Measurements from ENCODE around the gene PCDHGA1. TPM values are rescaled to one million over a fixed set of nuclear protein-coding genes. Genes with fewer than 3 reads are reported as not detected.

The PCDHGA1 gene
- polyA plus RNA-seq, 3 donors: not detected

- TF ChIP-seq CTCF (IDR thresholded peaks at IDR 0.05): no peak
- intact Hi-C loops (cut with micrococcal nuclease): loop anchor here (5.0 kb wide), 2 partner anchors 111 to 151 kb away; no protein-coding TSS in a partner anchor
- H3K4me2 ChIP-seq (replicated peaks; ENCODE audit: extremely low read depth, low read length, poor library complexity, severe bottlenecking): no peak overlapping the region
- peaks cover 11 to 17% of the 10 kb centered on the region in 2 donors for H3K4me1 ChIP-seq (ENCODE audit: control insufficient read depth in 1 of 2, insufficient read depth in 2 of 2, low read length in 2 of 2)
- WGBS (ENCODE audit: insufficient coverage): 94% methylated on average over 2 of the region's 3 CpGs
- peaks cover 83 to 100% of the 10 kb centered on the region in 2 donors for H3K27me3 ChIP-seq (ENCODE audit: control insufficient read depth in 2 of 2, insufficient read depth in 2 of 2, low read length in 2 of 2)
- Mint-ChIP-seq H3K36me3 (peaks cover 18 to 21% of the 10 kb centered on the region in 2 donors), H3K4me3 (peak overlapping the region in 1 of 2 donors; percentile 35), H3K27ac (no peak overlapping the region), H3K4me1 (peaks cover 22% of the 10 kb centered on the region), H3K9me3 (peaks cover 21 to 64% (median 49%) of the 10 kb centered on the region in 7 donors), H3K27me3 (ENCODE audit: low read depth in 3 of 3) (peaks cover 82 to 93% (median 87%) of the 10 kb centered on the region in 3 donors)
- H3K9me3 ChIP-seq (replicated peaks in 1 of 2; ENCODE audit: control insufficient read depth in 1 of 2, insufficient read depth in 1 of 2, low read length in 2 of 2): peaks cover 32 to 60% of the 10 kb centered on the region in 2 donors
- no peaks in the 10 kb centered on the region for H3K79me2 ChIP-seq (ENCODE audit: insufficient read depth, low read length)
- H3K9ac ChIP-seq (ENCODE audit: insufficient read depth, low read length, poor library complexity, severe bottlenecking): no peak overlapping the region
- no peak overlapping the region for H2AFZ ChIP-seq (ENCODE audit: insufficient read depth, low read depth, low read length, poor library complexity, severe bottlenecking)
- no peaks in the 10 kb centered on the region for H4K20me1 ChIP-seq (ENCODE audit: insufficient read depth, low read length)
- H3K4me3 ChIP-seq (replicated peaks in 1 of 3; ENCODE audit: low read depth in 2 of 3, low read length in 3 of 3): no peak overlapping the region
- no peak for DNase-seq
- H3K36me3 ChIP-seq (replicated peaks in 1 of 2; ENCODE audit: control insufficient read depth in 1 of 2, insufficient read depth in 2 of 2, low read length in 2 of 2): no peaks in the 10 kb centered on the region
- no peak overlapping the region for H3K27ac ChIP-seq (ENCODE audit: low read depth in 1 of 2, low read length in 2 of 2)
These were observed 81.3 kb downstream of the PCDHGA1 start for GRCh38 chr5:141411575-141411974.

- Histone ChIP-seq H3K9ac (ENCODE audit: insufficient read depth, low read length, poor library complexity, severe bottlenecking) (no peak within 1 kb of the TSS), H3K27ac (ENCODE audit: low read depth in 1 of 2, low read length in 2 of 2) (no peak within 1 kb of the TSS), H3K36me3 (replicated peaks in 1 of 2; ENCODE audit: control insufficient read depth in 1 of 2, insufficient read depth in 2 of 2, low read length in 2 of 2) (no peaks in the 10 kb centered on the region), H3K4me3 (replicated peaks in 1 of 3; ENCODE audit: low read depth in 2 of 3, low read length in 3 of 3) (peak within 1 kb of the TSS; percentile 3 to 73 (median 33)), H3K9me3 (replicated peaks in 1 of 2; ENCODE audit: control insufficient read depth in 1 of 2, insufficient read depth in 1 of 2, low read length in 2 of 2) (peaks cover 28 to 54% of the 10 kb centered on the region in 2 donors), H3K79me2 (ENCODE audit: insufficient read depth, low read length) (no peaks in the 10 kb centered on the region), H4K20me1 (ENCODE audit: insufficient read depth, low read length) (no peaks in the 10 kb centered on the region), H3K4me1 (ENCODE audit: control insufficient read depth in 1 of 2, insufficient read depth in 2 of 2, low read length in 2 of 2) (peaks cover 16 to 22% of the 10 kb centered on the region in 2 donors), H3K27me3 (ENCODE audit: control insufficient read depth in 2 of 2, insufficient read depth in 2 of 2, low read length in 2 of 2) (peaks cover 74 to 100% of the 10 kb centered on the region in 2 donors), H2AFZ (ENCODE audit: insufficient read depth, low read depth, low read length, poor library complexity, severe bottlenecking) (peak within 1 kb of the TSS; percentile 75), H3K4me2 (replicated peaks; ENCODE audit: extremely low read depth, low read length, poor library complexity, severe bottlenecking) (peak within 1 kb of the TSS; percentile 73)
- peak within 1 kb of the TSS; percentile 80 to 88 for H3K4me3 Mint-ChIP-seq
- H3K27ac Mint-ChIP-seq: no peak within 1 kb of the TSS
- DNase-seq: peak; percentile 27 to 44 (median 43)
- peaks cover 20 to 64% (median 49%) of the 10 kb centered on the region in 7 donors for H3K9me3 Mint-ChIP-seq
- TF ChIP-seq CTCF (IDR thresholded peaks at IDR 0.05): peak; percentile 80
- peaks cover 25% of the 10 kb centered on the region for H3K4me1 Mint-ChIP-seq
- H3K36me3 Mint-ChIP-seq: peaks cover 16 to 19% of the 10 kb centered on the region in 2 donors
- intact Hi-C loops (cut with micrococcal nuclease): loop anchor here (5.0 kb wide), 2 partner anchors 109 to 149 kb away; no protein-coding TSS in a partner anchor
- H3K27me3 Mint-ChIP-seq (ENCODE audit: low read depth in 3 of 3): peaks cover 79 to 86% (median 84%) of the 10 kb centered on the region in 3 donors
- WGBS (ENCODE audit: insufficient coverage): 4% methylated on average over 25 of the region's 31 CpGs
These were observed 82.7 kb downstream of the PCDHGA1 start, which contains the start of gene PCDHGA10 for GRCh38 chr5:141412854-141413539. TSS of gene PCDHGA10 (plus strand) at chr5:141412987. CDS start at chr5:141413176, 189 bp downstream.

Data from CD14-positive monocyte (primary cell).